GM19099 (cell line): Measurements from ENCODE around the gene ZCCHC10.

Source experiments
- POLR2A ChIP-seq: IDR thresholded peaks from 3 replicates; pipeline ENCODE4 v1.6.1; 2011; ENCODE audit warnings: low read depth; ENCODE audit not compliant: insufficient read length; ENCODE audit errors: extremely low read depth

ZCCHC10 gene

GRCh38 chr5:133025804-133026663, at the start of gene ZCCHC10:
Gene ZCCHC10, minus strand, starts transcription at chr5:133026549. Its CDS starts 12 bp downstream, at chr5:133026537.
- TF ChIP-seq POLR2A: peak; percentile 90

- TF ChIP-seq POLR2A: no peak
These were observed 49.5 kb upstream of the ZCCHC10 start for GRCh38 chr5:133075572-133076536.

- TF ChIP-seq POLR2A: no peak
These were observed 45.7 kb upstream of the ZCCHC10 start for GRCh38 chr5:133072021-133072420.

- TF ChIP-seq POLR2A: no peak
These were observed 39.7 kb upstream of the ZCCHC10 start for GRCh38 chr5:133066045-133066444.

GRCh38 chr5:133065471-133065870, 39.1 kb upstream of the ZCCHC10 start:
- TF ChIP-seq POLR2A: no peak

GRCh38 chr5:133063965-133064364, 37.6 kb upstream of the ZCCHC10 start:
- TF ChIP-seq POLR2A: no peak

- no peak for TF ChIP-seq POLR2A
These were observed 35.9 kb upstream of the ZCCHC10 start for GRCh38 chr5:133062276-133062675.

GRCh38 chr5:133059621-133060020, 33.3 kb upstream of the ZCCHC10 start:
- TF ChIP-seq POLR2A: no peak

GRCh38 chr5:133056891-133057290, 30.5 kb upstream of the ZCCHC10 start:
- TF ChIP-seq POLR2A: no peak

- TF ChIP-seq POLR2A: no peak
These were observed 28.5 kb upstream of the ZCCHC10 start for GRCh38 chr5:133054697-133055471.

- TF ChIP-seq POLR2A: no peak
These were observed 27.1 kb upstream of the ZCCHC10 start for GRCh38 chr5:133053448-133053847.

GRCh38 chr5:133052317-133053175, 26.2 kb upstream of the ZCCHC10 start:
- peak; percentile 39 for TF ChIP-seq POLR2A

GRCh38 chr5:133051542-133052316, 25.4 kb upstream of the ZCCHC10 start, which contains the start of gene HSPA4:
Gene HSPA4, plus strand, starts transcription at chr5:133052013. Its CDS starts 238 bp downstream, at chr5:133052251.
- TF ChIP-seq POLR2A: peak; percentile 97
